Heart left ventricle (tissue), 16 donors: ENCODE data around the gene RUNX2. TPM values are rescaled to one million over a fixed set of nuclear protein-coding genes. Genes with fewer than 3 reads are reported as not detected.
A peak's percentile ranks its signal among the peaks of the same experiment; 100 is the strongest.

Experiments
- ATAC-seq, 4 donors: fragments of 200-7000 bp; cut with Tn5 transposase; one replicate each; pipeline ENCODE4 v1.9.1; 2020 to 2022; ENCODE audit warnings: moderate library complexity in 4 of 4, mild to moderate bottlenecking in 3 of 4, moderate number of reproducible peaks in 1 of 4
- DNase-seq, 5 donors: peaks; one replicate each; pipeline ENCODE4 v3.0.0-alpha.2; 2020
- H3K27ac ChIP-seq, 12 donors: fragments of 200-600 bp; sonication (generic) in 4 of 12; one replicate each; pipeline versions ENCODE4 v1.5.0 to v1.8.0; 2016 to 2022; ENCODE audit warnings: mild to moderate bottlenecking in 2 of 12
- H3K27me3 ChIP-seq, 9 donors: fragments of 200-600 bp; sonication (generic) in 2 of 9; one replicate each; pipeline versions ENCODE4 v1.5.1 to v1.8.0; 2016 to 2022; ENCODE audit warnings: mild to moderate bottlenecking in 3 of 9
- H3K36me3 ChIP-seq, 9 donors: fragments of 200-600 bp; sonication (generic) in 2 of 9; one replicate each; pipeline versions ENCODE4 v1.5.0 to v1.8.0; 2018 to 2022; ENCODE audit warnings: mild to moderate bottlenecking in 2 of 9
- H3K4me1 ChIP-seq, 12 donors: fragments of 200-600 bp; sonication (generic) in 4 of 12; one replicate each; pipeline versions ENCODE4 v1.5.0 to v1.8.0; 2016 to 2022; ENCODE audit warnings: mild to moderate bottlenecking in 3 of 12
- H3K4me3 ChIP-seq, 12 donors: fragments of 200-600 bp; sonication (generic) in 4 of 12; one replicate each; pipeline versions ENCODE4 v1.5.0 to v1.8.0; 2017 to 2022; ENCODE audit warnings: mild to moderate bottlenecking in 9 of 12, moderate library complexity in 4 of 12
- H3K9me3 ChIP-seq, 12 donors: fragments of 200-600 bp; sonication (generic) in 4 of 12; one replicate each; pipeline versions ENCODE4 v1.5.0 to v1.8.0; 2016 to 2022; ENCODE audit warnings: mild to moderate bottlenecking in 1 of 12
- CTCF ChIP-seq, 12 donors: fragments of 200-600 bp; sonication (generic) in 4 of 12; IDR thresholded peaks; one replicate each; pipeline versions ENCODE4 v1.5.0 to v1.8.0; 2018 to 2022; ENCODE audit warnings: antibody characterized with exemption in 12 of 12, mild to moderate bottlenecking in 5 of 12
- POLR2A ChIP-seq, 2 donors: fragments of 450-650 bp; IDR thresholded peaks; one replicate each; pipeline ENCODE4 v1.6.1; 2017; ENCODE audit warnings: antibody characterized with exemption in 2 of 2, mild to moderate bottlenecking in 2 of 2, moderate library complexity in 2 of 2
- WGBS, 4 donors: extraction: QIAGEN DNeasy Blood & Tissue Kit in 2 of 4; methylation state at CpG; one replicate each; pipeline versions ENCODE4 v1.1.5 to v1.1.7; 2013 to 2018; 5-methylcytosine and 5-hydroxymethylcytosine counted together
- intact Hi-C, 10 donors: fragments of 100-400 bp; cut with DNase I; formaldehyde crosslinking; loops; one replicate each; pipeline versions ENCODE4 v1.11.1 to v1.14.2; 2022
- polyA plus RNA-seq, 2 donors: library from polyadenylated mRNA; stranded (reverse); fragments of 200-250 nt; gene quantifications; one replicate each; pipeline ENCODE4 v1.2.3, GENCODE V29; 2013
- total RNA-seq, 9 donors: library from RNA; depleted of rRNA in 2 of 9; stranded (reverse); fragments of >200 nt in 2 of 9; fragmentation: NEBNext Ultra II Directional in 3 of 9; extraction: Animal tissue kit (Norgen Biotek cat#: 25700) in 3 of 9; gene quantifications; one replicate each; pipeline versions ENCODE4 v1.1.0 to v1.2.4, GENCODE V29; 2016 to 2023
- donor health status: ischemic (EF 13 %, LVEDD 7.1; RV severe dilation, severe dysfunction).
- donor health status: healthy with polysubstance abuse.
- donor health status: DM: no; HTN: yes; CAD: no.
- donor health status: DM: no; HTN: no; CAD: no.
- donor health status: ischemic (EF 25% LVEDD 6.9; RV normal size, moderate dysfunction).
- donor health status: ischemic (EF 25% LVEDD 5.7; RV mildly dilated, moderate dysfunction).
- donor health status: healthy.
- donor health status: DM: yes; HTN: yes; CAD: no.
- donor health status: ischemic (EF 35%, LVEDD 5.7; RV mildly dilated, moderate dysfunction).
- donor health status: nonischemic (EF 11% LVEDD 7.7; RV severe dilation, severe dysfunction).
- donor health status: DM: yes; HTN: yes; CAD: no.
- donor health status: PGD.
- donor health status: ischemic (EF 29% LVEDD 5.4; RV normal size, mild dysfunction).
- donor health status: nonischemic (EF 23%, LVEDD 6.1; RV moderate dilation, normal function).

RUNX2 gene
- total and polyA plus RNA-seq, 11 donors, result 0.37 to 3.1 (median 2.0) TPM

- no peak for TF ChIP-seq POLR2A (IDR thresholded peaks at IDR 0.05)
- no peak for TF ChIP-seq CTCF (IDR thresholded peaks at IDR 0.05)
- ATAC-seq (no peak), DNase-seq (no peak)
- H3K27ac ChIP-seq, result no peak overlapping the region
- intact Hi-C loops, result no loop called here
- whole genome bisulfite sequencing, 4 donors, result 45 to 59% (median 53%) methylated on average over 1 of the region's 1 CpG
- H3K4me1 ChIP-seq, result peaks cover 0 to 32% (median 0%) of the 10 kb centered on the region in 12 donors
- no peak overlapping the region for H3K4me3 ChIP-seq
- no peaks in the 10 kb centered on the region for H3K9me3 ChIP-seq
- H3K27me3 ChIP-seq, result no peaks in the 10 kb centered on the region
- no peaks in the 10 kb centered on the region for H3K36me3 ChIP-seq
Observed at GRCh38 chr6:45498591-45498990, 170.5 kb downstream of the RUNX2 start.

- no peak overlapping the region for H3K4me3 ChIP-seq
- no peak overlapping the region for H3K27ac ChIP-seq
- peaks cover 0 to 12% (median 0%) of the 10 kb centered on the region in 12 donors for H3K4me1 ChIP-seq
- intact Hi-C loops, result no loop called here
- H3K27me3 ChIP-seq, result no peaks in the 10 kb centered on the region
- DNase-seq (no peak), ATAC-seq (no peak)
- TF ChIP-seq POLR2A (IDR thresholded peaks at IDR 0.05) (no peak), CTCF (IDR thresholded peaks at IDR 0.05) (peak in 2 of 12 donors; percentile 8 to 9)
- no peaks in the 10 kb centered on the region for H3K9me3 ChIP-seq
- H3K36me3 ChIP-seq, result no peaks in the 10 kb centered on the region
- WGBS, 4 donors, result 79 to 91% (median 82%) methylated on average over 6 of the region's 6 CpGs
Observed at GRCh38 chr6:45500924-45501816, 173.0 kb downstream of the RUNX2 start.

GRCh38 chr6:45502456-45502855 is 174.3 kb downstream of the RUNX2 start:
- no peak overlapping the region for H3K4me3 ChIP-seq
- H3K4me1 ChIP-seq, result peaks cover 0 to 12% (median 0%) of the 10 kb centered on the region in 12 donors
- no peaks in the 10 kb centered on the region for H3K36me3 ChIP-seq
- H3K27me3 ChIP-seq, result no peaks in the 10 kb centered on the region
- WGBS, 4 donors, result 79 to 88% (median 83%) methylated on average over 6 of the region's 6 CpGs
- no peak overlapping the region for H3K27ac ChIP-seq
- ATAC-seq, result no peak
- intact Hi-C loops, result no loop called here
- no peaks in the 10 kb centered on the region for H3K9me3 ChIP-seq
- DNase-seq, result no peak
- no peak for TF ChIP-seq POLR2A (IDR thresholded peaks at IDR 0.05)
- TF ChIP-seq CTCF (IDR thresholded peaks at IDR 0.05), result no peak

GRCh38 chr6:45504947-45505346 is 176.8 kb downstream of the RUNX2 start:
- no peak for TF ChIP-seq POLR2A (IDR thresholded peaks at IDR 0.05)
- no peak for TF ChIP-seq CTCF (IDR thresholded peaks at IDR 0.05)
- ATAC-seq (peak in 2 of 4 donors; percentile 37 to 59), DNase-seq (peak in 1 of 5 donors; percentile 29)
- intact Hi-C loops, result no loop called here
- no peak overlapping the region for H3K4me3 ChIP-seq
- no peaks in the 10 kb centered on the region for H3K9me3 ChIP-seq
- WGBS, 4 donors, result 45 to 68% (median 59%) methylated on average over 5 of the region's 5 CpGs
- H3K27me3 ChIP-seq, result no peaks in the 10 kb centered on the region
- no peak overlapping the region for H3K27ac ChIP-seq
- peaks cover 0 to 4% (median 0%) of the 10 kb centered on the region in 12 donors for H3K4me1 ChIP-seq
- no peaks in the 10 kb centered on the region for H3K36me3 ChIP-seq
